Natural killer cell (primary cell): Measurements from ENCODE around the gene GLYATL3. TPM values are rescaled to one million over a fixed set of nuclear protein-coding genes. Genes with fewer than 3 reads are reported as not detected.

Experiments
- ATAC-seq, 3 donors: fragments of 150-1000 bp in 2 of 3; fragments of 200-7000 bp in 1 of 3; cut with Tn5 transposase; 1 replicate in 1 of 3; 2 replicates in 2 of 3; pipeline ENCODE4 v1.10.0; 2021; ENCODE audit warnings: mild to moderate bottlenecking in 2 of 3, moderate library complexity in 2 of 3
- DNase-seq, 2 donors: peaks; one replicate each; pipeline versions ENCODE4 v3.0.0 to v3.0.0-alpha.2; 2013 to 2021; ENCODE audit warnings: mixed read lengths in 1 of 2
- H3K27ac ChIP-seq: one replicate; pipeline ENCODE4 v1.5.1; 2013; ENCODE audit warnings: mild to moderate bottlenecking, low read length
- H3K27me3 ChIP-seq: one replicate; pipeline ENCODE4 v1.6.1; 2013; ENCODE audit warnings: low read length; ENCODE audit not compliant: control insufficient read depth, insufficient read depth
- H3K36me3 ChIP-seq: one replicate; pipeline ENCODE4 v1.6.1; 2013; ENCODE audit warnings: low read length; ENCODE audit not compliant: control insufficient read depth, insufficient read depth
- H3K4me1 ChIP-seq: one replicate; pipeline ENCODE4 v1.6.1; 2013; ENCODE audit warnings: low read length; ENCODE audit not compliant: control insufficient read depth, insufficient read depth
- H3K4me3 ChIP-seq: one replicate; pipeline ENCODE4 v1.5.1; 2013; ENCODE audit warnings: low read length
- H3K9me3 ChIP-seq: one replicate; pipeline ENCODE4 v1.6.1; 2013; ENCODE audit warnings: low read length; ENCODE audit not compliant: control insufficient read depth, insufficient read depth
- H3K27ac Mint-ChIP-seq, 2 donors: one replicate each; pipeline ENCODE4 v1.8.0; 2022; ENCODE audit warnings: mild to moderate bottlenecking in 2 of 2, mixed read lengths in 2 of 2, moderate library complexity in 1 of 2
- H3K27me3 Mint-ChIP-seq, 2 donors: one replicate each; pipeline ENCODE4 v1.8.0; 2022; ENCODE audit warnings: low read depth in 2 of 2, mixed read lengths in 2 of 2
- H3K36me3 Mint-ChIP-seq: one replicate; pipeline ENCODE4 v1.8.0; 2022; ENCODE audit warnings: mixed read lengths
- H3K4me1 Mint-ChIP-seq, 2 donors: one replicate each; pipeline ENCODE4 v1.8.0; 2022; ENCODE audit warnings: mixed read lengths in 2 of 2
- H3K4me3 Mint-ChIP-seq: one replicate; pipeline ENCODE4 v1.8.0; 2022; ENCODE audit warnings: mild to moderate bottlenecking, moderate library complexity, mixed read lengths
- H3K9me3 Mint-ChIP-seq, 2 donors: one replicate each; pipeline ENCODE4 v1.8.0; 2022; ENCODE audit warnings: mixed read lengths in 2 of 2
- WGBS: methylation state at CpG from one replicate; pipeline ENCODE4 v1.1.7; 2013; ENCODE audit warnings: missing lambda C conversion rate; ENCODE audit not compliant: insufficient coverage; 5-methylcytosine and 5-hydroxymethylcytosine counted together
- intact Hi-C: fragments of 100-400 bp; cut with micrococcal nuclease; formaldehyde crosslinking; loops from one replicate; pipeline ENCODE4 v1.14.2; 2022
- total RNA-seq, 4 donors: library from RNA; stranded (reverse); fragments of 120-200 nt in 1 of 4; gene quantifications; one replicate each; pipeline versions ENCODE4 v1.2.3 to v1.2.4, GENCODE V29; 2013 to 2022
- TF ChIP-seq, protein P1 (sequence below): fragments of 200-600 bp; IDR thresholded peaks from one replicate; pipeline ENCODE4 v1.8.0; 2022; ENCODE audit warnings: antibody characterized with exemption

GLYATL3 gene
- total RNA-seq, 3 donors from 2014 or later (not counting 1 experiment from before 2014, with no cell fraction given) = not detected

DNA sequence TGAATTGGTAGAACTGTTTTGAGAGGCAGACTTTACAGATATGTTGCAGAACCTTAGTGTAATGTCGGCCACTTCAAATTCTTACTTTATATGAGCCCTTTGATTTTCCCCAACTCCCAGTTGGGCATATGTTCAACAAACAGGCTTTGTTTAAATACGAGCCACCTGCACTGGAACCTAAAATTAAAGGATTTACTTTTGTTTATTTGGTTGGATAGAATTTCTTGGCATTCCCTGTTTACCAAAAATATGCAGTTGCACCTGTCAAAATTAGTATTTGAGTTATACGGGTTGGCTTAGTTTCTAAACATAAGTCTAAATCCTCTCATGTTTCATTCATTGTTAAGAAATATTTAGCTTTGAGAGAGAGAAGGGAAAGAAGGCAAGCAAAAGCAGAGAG is 2.4 kb upstream of the GLYATL3 start:
- Mint-ChIP-seq H3K36me3 (no peaks in the 10 kb centered on the region), H3K4me3 (no peak overlapping the region), H3K4me1 (no peaks in the 10 kb centered on the region), H3K9me3 (no peaks in the 10 kb centered on the region), H3K27me3 (peaks cover 0 to 3% of the 10 kb centered on the region in 2 donors), H3K27ac (no peak overlapping the region)
- Histone ChIP-seq H3K4me3 (no peak overlapping the region), H3K27me3 (no peaks in the 10 kb centered on the region), H3K4me1 (no peaks in the 10 kb centered on the region), H3K9me3 (no peaks in the 10 kb centered on the region), H3K27ac (no peak overlapping the region), H3K36me3 (no peaks in the 10 kb centered on the region)
- ATAC-seq = no peak
- TF ChIP-seq, protein P1, sequence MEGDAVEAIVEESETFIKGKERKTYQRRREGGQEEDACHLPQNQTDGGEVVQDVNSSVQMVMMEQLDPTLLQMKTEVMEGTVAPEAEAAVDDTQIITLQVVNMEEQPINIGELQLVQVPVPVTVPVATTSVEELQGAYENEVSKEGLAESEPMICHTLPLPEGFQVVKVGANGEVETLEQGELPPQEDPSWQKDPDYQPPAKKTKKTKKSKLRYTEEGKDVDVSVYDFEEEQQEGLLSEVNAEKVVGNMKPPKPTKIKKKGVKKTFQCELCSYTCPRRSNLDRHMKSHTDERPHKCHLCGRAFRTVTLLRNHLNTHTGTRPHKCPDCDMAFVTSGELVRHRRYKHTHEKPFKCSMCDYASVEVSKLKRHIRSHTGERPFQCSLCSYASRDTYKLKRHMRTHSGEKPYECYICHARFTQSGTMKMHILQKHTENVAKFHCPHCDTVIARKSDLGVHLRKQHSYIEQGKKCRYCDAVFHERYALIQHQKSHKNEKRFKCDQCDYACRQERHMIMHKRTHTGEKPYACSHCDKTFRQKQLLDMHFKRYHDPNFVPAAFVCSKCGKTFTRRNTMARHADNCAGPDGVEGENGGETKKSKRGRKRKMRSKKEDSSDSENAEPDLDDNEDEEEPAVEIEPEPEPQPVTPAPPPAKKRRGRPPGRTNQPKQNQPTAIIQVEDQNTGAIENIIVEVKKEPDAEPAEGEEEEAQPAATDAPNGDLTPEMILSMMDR = no peak
- intact Hi-C loops = no loop called here
- 100% methylated on average over 2 of the region's 3 CpGs for WGBS
- DNase-seq = no peak

- H3K36me3 ChIP-seq = no peaks in the 10 kb centered on the region
- no peak overlapping the region for H3K4me3 ChIP-seq
- H3K4me1 ChIP-seq = no peaks in the 10 kb centered on the region
- ATAC-seq (no peak), DNase-seq (no peak)
- Mint-ChIP-seq H3K4me3 (no peak overlapping the region), H3K36me3 (no peaks in the 10 kb centered on the region), H3K27me3 (peaks cover 0 to 3% of the 10 kb centered on the region in 2 donors), H3K9me3 (no peaks in the 10 kb centered on the region), H3K4me1 (no peaks in the 10 kb centered on the region), H3K27ac (no peak overlapping the region)
- no peaks in the 10 kb centered on the region for H3K9me3 ChIP-seq
- H3K27ac ChIP-seq = no peak overlapping the region
- intact Hi-C loops = no loop called here
- no peaks in the 10 kb centered on the region for H3K27me3 ChIP-seq
- 100% methylated on average over 1 of the region's 1 CpG for whole genome bisulfite sequencing
- TF ChIP-seq, protein P1 = no peak
Observed at GRCh38 chr6:49499126-49499525, 597 bp upstream of the GLYATL3 start.

GRCh38 chr6:49504666-49505065 is 4.9 kb downstream of the GLYATL3 start:
- 96% methylated on average over 5 of the region's 5 CpGs for WGBS
- H3K27ac ChIP-seq = no peak overlapping the region
- H3K36me3 ChIP-seq = no peaks in the 10 kb centered on the region
- H3K27ac Mint-ChIP-seq = no peak overlapping the region
- peaks cover 12 to 14% of the 10 kb centered on the region in 2 donors for H3K27me3 Mint-ChIP-seq
- H3K27me3 ChIP-seq = no peaks in the 10 kb centered on the region
- H3K4me1 ChIP-seq = no peaks in the 10 kb centered on the region
- no peaks in the 10 kb centered on the region for H3K9me3 ChIP-seq
- TF ChIP-seq, protein P1 = no peak
- H3K4me3 ChIP-seq = no peak overlapping the region
- no peaks in the 10 kb centered on the region for H3K36me3 Mint-ChIP-seq
- DNase-seq = no peak
- H3K4me3 Mint-ChIP-seq = no peak overlapping the region
- ATAC-seq = no peak
- H3K4me1 Mint-ChIP-seq = no peaks in the 10 kb centered on the region
- H3K9me3 Mint-ChIP-seq = peaks cover 0 to 3% of the 10 kb centered on the region in 2 donors
- intact Hi-C loops = no loop called here

DNA sequence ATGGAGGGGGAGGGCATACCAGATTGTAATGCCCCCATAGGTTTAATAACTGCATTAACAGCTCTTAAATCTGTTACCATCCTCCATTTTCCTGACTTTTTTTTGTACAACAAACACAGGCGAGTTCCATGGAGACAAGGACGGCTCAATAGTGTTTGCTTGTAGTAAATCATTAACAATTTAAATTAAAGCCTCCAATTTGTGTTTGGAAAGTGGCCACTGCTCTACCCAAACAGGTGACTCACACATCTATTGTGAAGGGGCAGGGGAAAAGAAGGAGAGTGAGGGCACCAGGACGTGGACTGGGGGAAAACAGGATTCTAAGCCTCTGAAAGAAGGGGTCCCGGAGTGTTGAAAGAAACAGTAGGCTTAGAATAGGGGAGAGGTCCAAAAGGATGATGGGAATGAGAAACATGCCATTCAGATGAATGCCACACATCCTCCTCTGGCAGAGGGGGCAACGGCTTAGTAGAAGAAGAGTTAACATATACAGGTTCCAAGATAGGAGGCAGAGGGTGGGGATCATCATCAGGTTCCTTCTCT is 6.9 kb downstream of the GLYATL3 start:
- ATAC-seq (no peak), DNase-seq (no peak)
- H3K27me3 ChIP-seq = no peaks in the 10 kb centered on the region
- Mint-ChIP-seq H3K4me3 (no peak overlapping the region), H3K9me3 (peaks cover 0 to 3% of the 10 kb centered on the region in 2 donors), H3K4me1 (no peaks in the 10 kb centered on the region), H3K27ac (no peak overlapping the region), H3K27me3 (peaks cover 10 to 12% of the 10 kb centered on the region in 2 donors), H3K36me3 (no peaks in the 10 kb centered on the region)
- no peaks in the 10 kb centered on the region for H3K4me1 ChIP-seq
- intact Hi-C loops = no loop called here
- H3K9me3 ChIP-seq = no peaks in the 10 kb centered on the region
- H3K36me3 ChIP-seq = no peaks in the 10 kb centered on the region
- no peak overlapping the region for H3K27ac ChIP-seq
- H3K4me3 ChIP-seq = no peak overlapping the region
- 85% methylated on average over 2 of the region's 5 CpGs for WGBS
- TF ChIP-seq, protein P1 = no peak
